Kidney (tissue), 14 donors: ENCODE data around the gene THSD4. TPM values are rescaled to one million over a fixed set of nuclear protein-coding genes. Genes with fewer than 3 reads are reported as not detected.

ENCODE experiments used
- DNase-seq, 5 donors: peaks; one replicate each; pipeline ENCODE4 v3.0.0-alpha.2; 2013 to 2020
- FAIRE-seq: peaks from 2 replicates; lab custom pipeline; 2012; peaks lifted over from hg19 to GRCh38; lab: Jason Lieb, UNC
- H3K27ac ChIP-seq, 2 donors: one replicate each; pipeline ENCODE4 v1.7.0; 2013; ENCODE audit warnings: low read depth in 2 of 2, low read length in 2 of 2, inconsistent platforms in 1 of 2
- H3K27me3 ChIP-seq: one replicate; pipeline ENCODE4 v1.7.1; 2013; ENCODE audit warnings: low read length, inconsistent platforms; ENCODE audit not compliant: control insufficient read depth, insufficient read depth
- H3K36me3 ChIP-seq, 3 donors: one replicate each; pipeline versions ENCODE4 v1.7.0 to v1.7.1; 2013; ENCODE audit warnings: low read length in 3 of 3, control low read depth in 1 of 3, inconsistent platforms in 1 of 3; ENCODE audit not compliant: insufficient read depth in 3 of 3, control insufficient read depth in 2 of 3
- H3K4me1 ChIP-seq, 3 donors: one replicate each; pipeline versions ENCODE4 v1.7.0 to v1.7.1; 2013; ENCODE audit warnings: low read length in 3 of 3, inconsistent platforms in 1 of 3, low read depth in 1 of 3; ENCODE audit not compliant: control insufficient read depth in 2 of 3, insufficient read depth in 2 of 3
- H3K4me3 ChIP-seq, 3 donors: one replicate each; pipeline versions ENCODE4 v1.7.0 to v1.8.1; 2013; ENCODE audit warnings: low read length in 3 of 3, control low read depth in 1 of 3, inconsistent platforms in 1 of 3
- H3K9ac ChIP-seq, 3 donors: one replicate each; pipeline versions ENCODE4 v1.7.0 to v1.7.1; 2013; ENCODE audit warnings: low read length in 3 of 3, control low read depth in 1 of 3, inconsistent platforms in 1 of 3
- H3K9me3 ChIP-seq, 3 donors: one replicate each; pipeline versions ENCODE4 v1.7.0 to v1.7.1; 2013; ENCODE audit warnings: low read length in 3 of 3, control low read depth in 1 of 3, inconsistent platforms in 1 of 3; ENCODE audit not compliant: control insufficient read depth in 2 of 3, insufficient read depth in 1 of 3
- intact Hi-C: fragments of 100-400 bp; cut with DNase I; formaldehyde crosslinking; loops from one replicate; pipeline ENCODE4 v1.11.1; 2022
- polyA plus RNA-seq: library from polyadenylated mRNA; stranded (reverse); fragments of 350-450 nt; fragmentation: Illumina TruSeq; extraction: RNeasy Lipid Tissue Mini Kit (QIAGEN cat#74804); gene quantifications from one replicate; pipeline ENCODE4 v1.2.3, GENCODE V29; 2014; ENCODE audit warnings: low read depth, low replicate concordance; ENCODE audit not compliant: insufficient read depth
- total RNA-seq: library from RNA; stranded (reverse); fragmentation: NEBNext Ultra II Directional; extraction: Animal tissue kit (Norgen Biotek cat#: 25700); gene quantifications from one replicate; pipeline ENCODE4 v1.2.1, GENCODE V29; 2021
- TF ChIP-seq, protein P1 (sequence below): IDR thresholded peaks from 3 replicates; pipeline ENCODE4 v1.5.1; 2012; ENCODE audit warnings: mild to moderate bottlenecking, moderate library complexity, borderline replicate concordance; ENCODE audit not compliant: insufficient read depth; ENCODE audit errors: extremely low read depth
- donor health status: control.
- donor health status: control.
- donor health status: control.
- donor health status: control.
- donor health status: control.
- donor health status: DM: yes; HTN: yes; CAD: no.
- donor health status: Normal renal cell carcinoma (clear cell type).

THSD4 gene
- total and polyA plus RNA-seq, 2 donors from 2014 or later: 9.4 to 36.3 TPM

- FAIRE-seq: no peak
- TF ChIP-seq, protein P1, sequence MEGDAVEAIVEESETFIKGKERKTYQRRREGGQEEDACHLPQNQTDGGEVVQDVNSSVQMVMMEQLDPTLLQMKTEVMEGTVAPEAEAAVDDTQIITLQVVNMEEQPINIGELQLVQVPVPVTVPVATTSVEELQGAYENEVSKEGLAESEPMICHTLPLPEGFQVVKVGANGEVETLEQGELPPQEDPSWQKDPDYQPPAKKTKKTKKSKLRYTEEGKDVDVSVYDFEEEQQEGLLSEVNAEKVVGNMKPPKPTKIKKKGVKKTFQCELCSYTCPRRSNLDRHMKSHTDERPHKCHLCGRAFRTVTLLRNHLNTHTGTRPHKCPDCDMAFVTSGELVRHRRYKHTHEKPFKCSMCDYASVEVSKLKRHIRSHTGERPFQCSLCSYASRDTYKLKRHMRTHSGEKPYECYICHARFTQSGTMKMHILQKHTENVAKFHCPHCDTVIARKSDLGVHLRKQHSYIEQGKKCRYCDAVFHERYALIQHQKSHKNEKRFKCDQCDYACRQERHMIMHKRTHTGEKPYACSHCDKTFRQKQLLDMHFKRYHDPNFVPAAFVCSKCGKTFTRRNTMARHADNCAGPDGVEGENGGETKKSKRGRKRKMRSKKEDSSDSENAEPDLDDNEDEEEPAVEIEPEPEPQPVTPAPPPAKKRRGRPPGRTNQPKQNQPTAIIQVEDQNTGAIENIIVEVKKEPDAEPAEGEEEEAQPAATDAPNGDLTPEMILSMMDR: no peak
- no peak overlapping the region for H3K4me3 ChIP-seq
- no peak overlapping the region for H3K27ac ChIP-seq
- no peaks in the 10 kb centered on the region for H3K27me3 ChIP-seq
- H3K4me1 ChIP-seq: peaks cover 0 to 3% (median 3%) of the 10 kb centered on the region in 3 donors
- H3K9ac ChIP-seq: no peak overlapping the region
- intact Hi-C loops: no loop called here
- no peak for DNase-seq
- H3K9me3 ChIP-seq: no peaks in the 10 kb centered on the region
- no peaks in the 10 kb centered on the region for H3K36me3 ChIP-seq
Observed at GRCh38 chr15:71195242-71195641, 80.0 kb downstream of the THSD4 start.

- Histone ChIP-seq H3K27ac (no peak overlapping the region), H3K4me3 (no peak overlapping the region), H3K4me1 (peaks cover 0 to 3% (median 3%) of the 10 kb centered on the region in 3 donors), H3K27me3 (no peaks in the 10 kb centered on the region), H3K9me3 (no peaks in the 10 kb centered on the region), H3K9ac (no peak overlapping the region), H3K36me3 (no peaks in the 10 kb centered on the region)
- intact Hi-C loops: no loop called here
- TF ChIP-seq, protein P1: no peak
- DNase-seq: no peak
- no peak for FAIRE-seq
Observed at GRCh38 chr15:71197620-71198019, 82.3 kb downstream of the THSD4 start.

DNA sequence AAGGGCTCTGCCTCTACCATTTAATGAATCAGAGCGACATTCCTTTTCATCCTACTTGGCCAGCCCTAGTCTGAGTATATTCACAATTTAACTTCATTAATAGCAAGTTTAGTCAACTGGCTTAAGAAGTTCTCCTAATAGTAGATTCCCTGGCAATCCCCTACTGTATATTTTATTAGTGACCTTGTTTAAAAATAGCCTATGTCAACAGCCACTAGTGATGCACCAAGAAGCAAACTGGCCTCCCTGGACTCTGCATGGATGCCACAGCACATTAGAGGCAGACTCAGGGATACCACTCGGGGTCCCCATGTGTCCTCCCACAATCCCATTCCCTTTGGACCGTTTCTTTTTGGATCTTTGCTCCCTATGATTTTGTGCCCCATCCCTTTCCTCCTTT lies 83.6 kb downstream of the THSD4 start:
- Histone ChIP-seq H3K27ac (no peak overlapping the region), H3K4me3 (no peak overlapping the region), H3K9me3 (no peaks in the 10 kb centered on the region), H3K27me3 (no peaks in the 10 kb centered on the region), H3K9ac (no peak overlapping the region), H3K36me3 (no peaks in the 10 kb centered on the region), H3K4me1 (peaks cover 0 to 3% (median 3%) of the 10 kb centered on the region in 3 donors)
- no peak for DNase-seq
- intact Hi-C loops: no loop called here
- no peak for FAIRE-seq
- TF ChIP-seq, protein P1: no peak
